Mesenteric fat pad (tissue), 1 donor: Measurements from ENCODE around the gene EPS8. TPM values are rescaled to one million over a fixed set of nuclear protein-coding genes. Genes with fewer than 3 reads are reported as not detected.

Source experiments
- DNase-seq: peaks from one replicate; pipeline ENCODE4 v3.0.0-alpha.2; 2020; ENCODE audit warnings: low spot score
- total RNA-seq: library from RNA; stranded (reverse); fragmentation: NEBNext Ultra II Directional; extraction: Animal tissue kit (Norgen Biotek cat#: 25700); gene quantifications from one replicate; pipeline ENCODE4 v1.2.1, GENCODE V29; 2021
- donor health status: DM: yes; HTN: yes; CAD: no.

The EPS8 gene
- total RNA-seq, 1 donor from 2014 or later: 299 TPM

DNA sequence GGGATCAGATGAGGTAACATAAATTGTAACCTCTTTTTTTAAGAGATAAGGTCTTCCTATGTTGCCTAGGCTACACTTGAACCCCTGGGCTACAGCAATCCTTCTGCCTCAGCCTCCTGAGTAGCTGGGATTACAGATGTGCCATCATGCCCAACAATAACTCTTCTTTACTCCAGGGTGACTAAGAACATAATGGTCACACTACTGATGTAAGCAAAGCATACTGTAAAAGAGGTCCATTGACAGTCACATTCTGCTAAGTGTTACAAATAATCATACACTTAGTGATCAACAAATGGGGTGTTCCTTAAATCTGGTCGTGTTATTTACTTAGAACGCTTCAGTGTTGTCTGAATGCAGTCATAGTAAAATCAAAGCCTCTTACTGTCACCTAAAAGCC lies 68.9 kb downstream of the EPS8 start:
- DNase-seq: no peak

DNA sequence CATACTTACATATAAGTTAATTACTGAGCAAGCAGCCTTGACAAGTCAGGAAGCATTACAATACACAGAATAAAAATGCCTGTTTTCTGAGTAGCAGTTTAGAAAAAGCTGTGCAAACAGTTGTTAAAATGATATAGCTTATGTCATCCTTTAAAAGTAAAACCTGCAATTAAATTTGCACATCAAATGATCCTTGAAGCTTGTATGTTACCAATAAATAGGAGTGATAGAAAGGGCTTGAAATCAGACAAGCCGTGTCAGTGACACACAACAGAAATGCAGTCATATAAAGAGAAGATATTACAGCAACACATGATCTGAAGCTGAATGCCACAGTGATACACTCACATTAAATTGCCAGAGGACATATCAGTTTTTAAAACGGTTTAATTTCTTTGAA lies 70.0 kb downstream of the EPS8 start:
- DNase-seq: no peak

DNA sequence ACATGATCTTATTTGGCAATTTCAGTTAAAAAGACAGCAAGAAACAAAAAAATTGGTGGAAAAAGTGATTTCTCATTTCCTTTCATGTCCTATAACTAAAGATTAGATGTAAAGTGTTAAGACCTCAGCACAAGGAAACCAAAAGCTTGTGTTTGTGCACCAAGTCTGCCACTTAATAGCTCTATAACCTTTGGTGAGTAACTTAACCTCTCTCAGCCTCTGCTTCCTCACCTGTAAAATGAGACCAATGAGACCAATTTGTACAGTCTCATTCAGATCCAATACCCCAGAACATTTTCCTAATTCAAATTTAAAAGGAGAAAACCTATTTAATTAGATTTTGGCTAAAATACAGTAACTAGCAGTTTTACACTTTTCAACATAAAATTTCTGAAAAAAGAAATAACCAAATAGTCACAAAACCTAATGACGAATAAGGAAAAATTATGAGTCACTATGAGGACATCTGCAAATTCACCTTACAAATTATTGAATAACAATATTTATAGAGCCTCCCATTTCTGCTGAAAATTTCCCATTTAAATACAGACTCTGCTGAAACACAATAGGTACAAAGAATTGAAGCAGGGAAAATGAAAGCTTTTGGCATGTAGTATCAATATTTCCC lies 71.1 kb downstream of the EPS8 start:
- DNase-seq: no peak

DNA sequence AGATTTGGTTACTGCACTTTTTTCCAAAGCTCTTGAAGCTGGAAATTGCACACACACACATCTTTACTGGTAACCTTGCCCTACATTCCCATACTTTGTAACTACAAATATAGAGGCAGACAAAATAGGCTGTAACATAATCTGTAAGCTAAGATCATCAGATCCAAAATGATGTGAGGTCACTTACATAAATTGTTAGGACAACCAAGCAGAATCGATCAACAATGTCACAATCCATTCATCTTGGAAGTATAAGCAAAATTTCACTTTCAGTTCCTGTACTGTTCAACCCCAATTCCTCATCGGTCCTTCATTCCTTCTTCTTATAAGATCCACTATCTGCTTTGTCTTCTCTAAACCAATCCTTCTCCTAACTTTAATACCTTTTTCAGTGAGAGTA lies 72.6 kb downstream of the EPS8 start:
- DNase-seq: no peak

DNA sequence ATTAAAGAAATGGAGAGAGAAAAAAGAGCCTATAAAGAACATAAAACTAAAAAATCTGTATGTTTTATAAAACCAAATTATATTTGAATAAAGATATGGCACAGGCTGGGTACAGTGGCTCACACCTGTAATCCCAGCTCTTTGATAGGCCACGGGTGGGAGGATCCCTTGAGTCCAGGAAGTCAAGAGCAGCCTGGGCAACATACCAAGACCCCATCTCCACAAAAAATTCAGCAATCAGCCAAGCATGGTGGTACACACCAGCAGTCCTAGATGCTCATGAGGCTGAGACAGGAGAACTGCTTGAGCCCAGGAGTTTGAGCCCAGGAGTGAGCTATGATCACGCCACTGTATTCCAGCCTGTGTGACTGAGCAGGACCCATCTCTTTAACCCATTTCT lies 74.9 kb downstream of the EPS8 start:
- no peak for DNase-seq

DNA sequence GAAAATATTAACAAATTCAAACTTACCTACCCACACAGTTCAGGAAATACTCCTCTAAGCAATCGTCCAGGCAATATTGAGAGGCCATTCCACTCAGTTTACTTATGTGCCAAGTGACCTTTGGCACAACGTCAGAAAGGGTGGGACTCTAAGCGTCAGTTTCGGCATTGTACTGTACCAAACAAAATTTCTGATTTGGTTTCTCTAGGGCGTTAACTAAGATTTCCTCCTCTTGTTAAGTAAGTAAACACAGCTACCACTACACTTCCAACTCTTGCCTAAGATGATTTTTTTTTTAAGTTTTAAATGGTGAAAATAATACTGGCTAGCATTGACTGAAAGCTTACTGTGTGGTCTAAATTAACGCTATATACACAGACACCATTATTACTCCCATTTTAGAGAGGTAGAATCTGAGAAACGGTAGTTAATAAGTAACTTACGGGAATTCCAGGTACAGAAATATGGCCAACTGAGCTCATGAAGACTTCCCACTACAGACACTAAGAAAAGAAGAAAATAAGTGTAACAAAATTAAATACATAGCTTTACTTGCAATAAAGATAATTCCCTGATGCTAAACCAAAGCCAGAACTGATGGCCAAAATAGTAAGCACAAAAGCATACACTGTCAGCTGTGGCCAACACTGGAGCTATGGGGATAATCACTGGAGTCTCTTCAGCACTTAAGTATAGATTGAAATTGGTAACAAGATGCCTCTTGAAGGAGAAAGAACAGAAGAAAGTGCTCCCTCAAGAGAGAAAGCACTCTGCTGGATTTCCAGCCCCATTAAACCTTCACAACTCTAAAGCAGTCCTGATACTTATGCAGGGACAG lies 76.1 kb downstream of the EPS8 start:
- DNase-seq: no peak

DNA sequence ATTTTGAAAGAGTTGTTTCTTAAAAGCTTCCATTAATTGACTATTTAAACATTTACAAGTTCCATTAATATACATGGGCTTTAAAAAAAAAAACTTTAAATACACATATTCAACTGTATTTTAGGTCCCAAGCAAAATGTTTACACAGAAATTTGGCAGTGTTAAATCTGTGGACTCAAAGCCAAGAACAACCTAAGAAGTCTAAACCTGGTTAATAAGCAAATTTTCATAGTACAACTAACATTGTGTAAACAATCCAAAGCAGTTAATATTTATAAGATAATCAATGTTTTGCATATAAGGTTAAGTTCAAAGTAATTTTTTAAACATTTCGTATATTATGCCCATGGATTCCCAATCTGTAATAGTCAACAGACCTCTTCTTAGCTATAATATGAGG lies 77.0 kb downstream of the EPS8 start:
- DNase-seq: no peak

DNA sequence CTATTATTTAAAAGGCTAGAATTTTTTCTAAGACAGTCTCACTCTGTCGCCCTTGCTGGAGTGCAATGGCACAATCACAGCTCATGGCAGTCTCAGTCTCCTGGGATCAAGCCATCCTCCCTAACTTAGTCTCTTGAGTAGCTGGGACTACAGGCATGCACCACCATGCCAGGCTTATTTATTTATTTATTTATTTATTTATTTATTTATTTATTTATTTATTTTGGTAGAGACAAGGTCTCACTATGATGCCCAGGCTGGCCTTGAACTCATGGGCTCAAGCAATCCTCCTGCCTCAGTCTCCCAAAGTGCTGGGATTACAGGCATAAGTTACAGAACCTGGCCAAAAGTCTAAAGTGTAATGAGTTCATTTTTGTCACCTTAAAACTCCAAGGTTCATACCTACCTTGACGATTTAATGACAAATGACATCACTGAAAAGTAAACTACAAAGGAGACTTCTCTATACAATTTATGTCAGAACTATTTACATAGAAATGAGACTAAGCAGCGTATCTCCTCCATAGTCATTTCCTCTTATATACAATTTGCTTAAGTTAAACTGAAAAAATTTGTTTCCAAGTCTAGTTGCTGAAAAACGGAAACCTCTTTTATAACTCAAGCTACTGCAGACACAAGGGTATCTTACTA lies 78.2 kb downstream of the EPS8 start:
- no peak for DNase-seq

DNA sequence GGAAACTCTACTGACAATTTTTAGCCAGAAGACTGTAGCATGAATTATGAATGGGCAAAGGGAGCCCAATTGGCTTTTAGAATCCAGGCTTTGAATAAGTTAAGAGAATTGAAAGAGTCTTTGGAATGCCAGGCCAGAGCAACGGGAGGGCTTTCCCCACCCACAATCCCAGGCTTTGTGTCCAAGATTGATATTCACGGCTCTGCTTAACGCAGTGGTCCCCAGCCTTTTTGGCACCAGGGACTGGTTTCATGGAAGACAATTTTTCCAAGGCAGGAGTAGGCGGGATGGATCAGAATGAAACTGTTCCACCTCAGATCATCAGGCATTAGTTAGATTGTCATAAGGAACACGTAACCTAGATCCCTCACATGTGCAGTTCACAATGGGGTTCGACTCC lies 79.6 kb downstream of the EPS8 start:
- no peak for DNase-seq

DNA sequence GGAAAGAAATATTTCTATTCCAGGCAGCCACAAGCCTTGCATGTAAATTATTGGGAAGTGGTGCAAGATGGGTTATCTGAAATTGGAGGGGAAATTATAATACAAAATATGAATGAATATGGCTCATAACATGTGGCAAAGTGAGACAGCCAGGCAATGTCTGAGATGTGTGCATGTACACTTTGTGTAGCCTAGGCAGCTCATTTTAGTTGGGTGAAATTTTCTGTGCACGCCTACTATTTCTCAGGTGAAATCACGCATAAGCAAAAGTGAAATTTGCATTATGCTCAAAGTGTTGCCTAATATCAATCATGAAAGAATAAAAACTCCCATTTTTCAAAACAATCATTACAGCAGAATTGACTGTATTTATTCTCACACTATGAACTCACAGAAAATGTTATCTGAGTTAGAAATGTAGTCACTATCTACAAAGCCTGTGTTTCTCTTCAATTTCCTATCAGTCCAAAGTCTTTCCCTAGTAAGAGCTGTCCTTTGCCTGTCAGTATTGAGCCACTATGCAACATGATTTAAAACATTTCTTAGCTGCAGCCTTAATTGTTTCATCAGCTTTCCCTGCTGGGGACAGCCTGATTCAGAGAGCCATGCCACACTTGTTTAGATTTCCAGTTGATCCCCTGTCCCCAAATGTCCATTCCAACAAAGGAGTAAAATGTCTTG lies 80.7 kb downstream of the EPS8 start:
- no peak for DNase-seq

DNA sequence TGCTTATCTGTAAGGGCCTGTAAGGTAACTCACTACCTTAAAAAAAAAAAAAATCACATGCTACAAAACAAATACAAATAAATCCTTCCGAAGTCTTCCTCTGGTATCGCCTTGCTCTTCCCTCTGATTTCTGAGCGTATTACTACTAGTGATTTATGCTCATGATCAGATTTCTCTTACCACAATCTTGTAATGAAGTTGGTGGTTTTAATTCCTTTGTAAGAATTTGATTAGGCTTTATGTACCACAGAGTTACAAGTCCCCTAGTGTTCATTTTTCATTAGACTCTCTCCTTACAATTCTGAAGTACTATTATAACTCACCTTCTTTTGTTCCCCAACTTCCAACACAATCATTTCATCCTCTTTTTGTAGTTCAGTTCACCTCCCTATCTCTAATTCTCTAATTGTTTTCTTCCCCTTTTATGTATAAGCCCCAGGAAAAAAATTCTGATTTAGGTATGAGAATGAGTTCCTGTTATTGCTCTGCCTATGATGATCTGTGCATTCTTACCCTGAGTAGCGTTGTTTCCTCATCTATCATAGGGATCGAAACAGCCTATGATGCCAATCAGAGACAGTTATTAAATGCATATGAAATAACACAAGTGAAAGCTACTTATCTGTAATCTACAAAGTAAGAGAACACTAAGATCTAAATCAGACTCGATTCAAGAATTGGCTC lies 81.5 kb downstream of the EPS8 start:
- no peak for DNase-seq

DNA sequence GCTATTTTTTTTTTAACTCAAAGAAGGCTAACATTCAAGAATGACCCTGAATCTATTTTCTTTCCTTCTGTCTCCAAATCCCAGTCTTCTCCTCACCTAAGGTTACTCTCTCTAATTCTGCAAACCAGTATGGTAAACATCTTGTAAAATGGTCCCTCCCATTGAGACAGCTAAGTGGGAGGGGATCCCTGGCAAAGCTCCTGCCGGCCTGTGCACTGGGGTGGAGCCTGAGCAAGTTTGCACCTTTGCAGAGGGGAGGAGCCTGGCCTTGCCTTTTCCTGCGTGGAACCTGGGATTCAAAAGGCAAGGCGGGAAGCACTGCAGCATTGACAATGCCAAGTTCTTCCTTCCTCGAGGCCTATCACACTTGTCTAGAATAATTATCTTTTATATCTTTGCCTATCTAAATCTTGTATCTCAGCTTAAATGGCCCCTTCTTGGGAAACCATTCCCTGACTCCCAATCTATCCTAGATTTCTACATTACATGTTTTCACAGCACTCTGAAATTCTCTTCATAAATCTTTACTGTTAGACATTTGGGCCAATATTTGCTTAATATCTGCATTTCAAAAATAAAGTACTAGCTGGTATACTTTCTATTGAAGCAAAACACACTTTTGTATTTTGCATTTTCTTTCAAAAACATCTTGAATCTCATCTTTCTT lies 83.0 kb downstream of the EPS8 start:
- DNase-seq: no peak

DNA sequence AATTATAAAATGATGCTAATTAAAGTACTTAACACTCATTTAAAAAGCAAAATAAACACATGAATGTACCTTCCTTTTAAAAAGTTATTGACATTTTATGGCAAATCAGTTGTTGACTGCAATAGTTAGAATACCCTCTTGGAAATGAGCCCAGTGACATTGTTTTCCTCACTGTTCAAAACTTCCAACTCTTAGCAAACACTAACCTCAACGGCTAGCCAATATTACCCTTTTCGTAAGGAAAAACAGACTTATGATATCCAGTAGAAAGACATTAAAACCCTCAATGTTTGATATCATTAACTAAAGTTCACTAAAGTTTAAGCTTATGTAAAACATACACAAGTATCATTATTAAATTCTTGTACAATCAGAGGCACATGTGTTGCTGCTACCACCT lies 83.6 kb downstream of the EPS8 start:
- no peak for DNase-seq

DNA sequence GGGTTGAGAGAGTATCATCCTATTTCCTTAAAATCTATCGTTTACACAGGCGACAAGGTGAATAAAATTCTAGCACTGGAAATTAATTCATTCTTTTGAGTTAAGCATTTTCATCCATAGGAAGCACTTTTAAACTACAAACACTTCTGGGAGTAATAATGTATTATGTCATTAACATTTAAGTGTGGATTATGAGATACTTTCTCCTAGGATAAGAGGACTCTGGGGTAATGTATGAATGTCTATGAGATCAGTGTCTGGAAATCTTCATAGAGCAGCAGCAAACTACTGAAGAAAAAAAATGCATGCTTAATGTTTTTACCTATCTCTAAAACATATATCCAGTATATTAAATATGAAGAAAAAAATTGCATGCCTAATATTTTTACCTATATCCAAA lies 86.9 kb downstream of the EPS8 start:
- DNase-seq: no peak

DNA sequence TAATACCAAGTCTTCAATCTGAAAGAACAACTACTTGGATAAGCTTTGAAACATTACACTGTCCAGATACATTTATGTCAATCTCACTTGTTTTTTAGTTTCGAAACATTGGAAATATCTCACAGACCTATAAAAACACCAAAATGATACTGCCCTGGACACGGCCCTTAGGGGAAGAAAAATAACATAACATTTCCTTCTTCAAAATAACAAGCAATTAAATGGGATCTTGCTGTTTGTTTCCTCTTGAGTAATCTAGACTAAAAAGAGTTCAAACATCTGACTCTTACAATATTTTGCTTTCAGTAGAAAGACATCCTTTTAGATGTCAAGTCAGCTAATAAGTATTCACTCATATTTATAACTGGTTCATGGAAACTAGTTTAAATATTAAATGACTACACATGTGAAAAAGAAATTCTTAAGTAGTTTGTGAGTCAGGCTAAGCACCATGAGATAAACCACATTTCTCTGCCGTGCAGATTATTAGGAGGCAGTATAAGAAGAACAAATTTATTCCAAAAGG lies 87.5 kb downstream of the EPS8 start:
- no peak for DNase-seq

DNA sequence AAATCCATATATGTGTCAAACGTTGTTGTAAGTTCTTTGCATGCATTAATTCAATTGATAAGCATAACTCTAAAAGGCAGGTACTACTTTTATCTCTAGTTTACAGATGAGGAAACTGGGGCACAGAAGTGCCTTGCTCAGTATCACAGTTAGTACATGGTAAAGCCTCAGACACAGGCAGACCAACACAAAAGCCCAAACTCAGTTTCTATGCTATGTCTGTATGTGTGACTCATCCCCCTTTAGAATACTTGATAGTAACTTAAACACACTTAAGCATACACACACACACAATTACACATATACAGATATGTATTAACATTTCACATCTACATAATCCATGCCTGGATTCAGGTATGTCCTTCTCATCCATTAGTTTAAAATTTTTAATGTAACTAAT lies 88.0 kb downstream of the EPS8 start:
- no peak for DNase-seq

DNA sequence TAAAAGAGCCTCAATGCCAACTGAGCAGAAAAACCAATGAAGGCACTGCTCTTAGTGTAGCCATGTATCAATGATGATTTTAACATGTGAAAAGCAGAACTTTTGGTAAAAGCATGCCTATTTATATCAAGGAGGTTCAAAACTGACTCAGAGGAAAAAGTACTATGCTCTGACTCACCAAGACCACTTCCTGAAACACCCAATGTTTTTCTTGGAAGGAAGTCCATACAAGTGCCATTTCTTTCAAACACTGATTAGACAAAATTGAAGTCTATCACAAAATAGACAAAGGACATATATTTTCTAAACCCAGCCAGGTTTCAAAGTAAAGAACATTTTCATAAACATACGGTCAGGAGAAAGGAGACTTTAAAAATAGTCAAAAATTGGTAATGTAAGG lies 88.6 kb downstream of the EPS8 start:
- DNase-seq: no peak

DNA sequence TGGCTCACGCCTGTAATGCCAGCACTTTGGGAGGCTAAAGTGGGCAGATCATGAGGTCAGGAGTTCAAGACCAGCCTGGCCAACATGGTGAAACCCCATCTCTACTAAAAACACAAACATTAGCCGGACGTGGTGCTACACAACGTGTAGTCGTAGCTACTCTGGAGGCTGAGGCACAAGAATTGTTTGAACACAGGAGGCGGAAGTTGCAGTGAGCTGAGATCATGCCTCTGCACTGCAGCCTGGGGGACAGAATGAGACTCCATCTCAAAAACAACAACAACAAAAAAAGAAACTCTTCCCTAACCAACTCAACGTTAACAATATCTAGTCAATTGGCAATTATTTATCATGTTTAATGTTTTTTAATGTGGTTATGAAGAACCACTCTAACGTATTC lies 89.3 kb downstream of the EPS8 start:
- no peak for DNase-seq

DNA sequence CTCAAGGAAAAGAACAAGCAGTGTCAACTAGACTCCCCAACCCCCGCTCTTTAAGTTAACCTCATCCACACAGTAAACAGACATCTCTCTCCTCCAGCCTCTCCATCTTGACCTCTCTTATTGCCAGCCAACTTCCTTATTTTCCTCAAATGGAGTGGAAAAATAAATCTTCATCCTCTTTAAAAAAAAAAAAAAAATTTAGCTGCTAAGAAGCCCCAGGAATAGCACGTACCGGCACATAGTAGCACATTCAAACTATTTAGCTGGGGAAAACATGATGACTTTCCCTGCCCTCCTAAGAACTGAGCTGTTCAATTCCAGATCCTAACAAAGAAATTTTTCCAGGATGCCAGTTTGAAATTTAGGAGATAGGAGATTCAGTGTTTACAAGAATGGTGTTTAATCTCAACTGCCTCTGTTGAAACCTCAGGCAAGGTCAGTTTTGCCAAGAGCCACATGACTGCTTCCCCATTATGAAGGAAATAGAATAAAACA lies 90.8 kb downstream of the EPS8 start:
- DNase-seq: no peak

DNA sequence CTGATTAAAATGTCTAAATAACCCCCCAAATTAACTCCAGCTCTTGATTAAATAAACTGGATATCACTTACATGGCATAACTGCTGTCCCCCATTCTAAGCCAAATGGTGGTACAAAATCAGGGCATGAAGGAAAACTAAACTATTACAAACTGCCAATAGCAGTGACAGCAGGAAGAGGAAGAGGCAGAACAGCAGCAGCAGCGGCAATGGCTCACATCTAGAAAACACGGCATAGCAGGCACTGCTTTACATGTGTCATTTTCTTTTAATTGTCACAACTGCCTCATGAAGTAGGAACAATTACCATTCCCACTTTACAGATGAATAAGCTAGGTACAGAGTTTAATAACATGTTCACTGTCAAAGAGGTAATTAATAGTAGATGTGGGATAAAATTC lies 92.0 kb downstream of the EPS8 start:
- DNase-seq: no peak
